Stimulated activated naive CD8-positive, alpha-beta T cell treated with anti-CD3 and anti-CD28 coated beads, Interleukin-15, Interleukin-2, amounts not matched to agents 100 ng/mL and 50 ng/mL, for 24 hours (primary cell): ENCODE measurements around the gene TADA1.

Experiments
- H3K27ac Mint-ChIP-seq: one replicate; pipeline ENCODE4 v1.8.0; 2021; ENCODE audit warnings: mild to moderate bottlenecking, mixed read lengths
- H3K27me3 Mint-ChIP-seq: one replicate; pipeline ENCODE4 v1.8.0; 2021; ENCODE audit warnings: mixed read lengths
- H3K36me3 Mint-ChIP-seq: one replicate; pipeline ENCODE4 v1.8.0; 2021; ENCODE audit warnings: low read depth, mixed read lengths
- H3K4me1 Mint-ChIP-seq: one replicate; pipeline ENCODE4 v1.8.0; 2021; ENCODE audit warnings: low read depth, mixed read lengths
- H3K4me3 Mint-ChIP-seq: one replicate; pipeline ENCODE4 v1.8.0; 2021; ENCODE audit warnings: mild to moderate bottlenecking, mixed read lengths
- H3K9me3 Mint-ChIP-seq: one replicate; pipeline ENCODE4 v1.8.0; 2021; ENCODE audit warnings: mixed read lengths

The TADA1 gene, protein sequence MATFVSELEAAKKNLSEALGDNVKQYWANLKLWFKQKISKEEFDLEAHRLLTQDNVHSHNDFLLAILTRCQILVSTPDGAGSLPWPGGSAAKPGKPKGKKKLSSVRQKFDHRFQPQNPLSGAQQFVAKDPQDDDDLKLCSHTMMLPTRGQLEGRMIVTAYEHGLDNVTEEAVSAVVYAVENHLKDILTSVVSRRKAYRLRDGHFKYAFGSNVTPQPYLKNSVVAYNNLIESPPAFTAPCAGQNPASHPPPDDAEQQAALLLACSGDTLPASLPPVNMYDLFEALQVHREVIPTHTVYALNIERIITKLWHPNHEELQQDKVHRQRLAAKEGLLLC

DNA sequence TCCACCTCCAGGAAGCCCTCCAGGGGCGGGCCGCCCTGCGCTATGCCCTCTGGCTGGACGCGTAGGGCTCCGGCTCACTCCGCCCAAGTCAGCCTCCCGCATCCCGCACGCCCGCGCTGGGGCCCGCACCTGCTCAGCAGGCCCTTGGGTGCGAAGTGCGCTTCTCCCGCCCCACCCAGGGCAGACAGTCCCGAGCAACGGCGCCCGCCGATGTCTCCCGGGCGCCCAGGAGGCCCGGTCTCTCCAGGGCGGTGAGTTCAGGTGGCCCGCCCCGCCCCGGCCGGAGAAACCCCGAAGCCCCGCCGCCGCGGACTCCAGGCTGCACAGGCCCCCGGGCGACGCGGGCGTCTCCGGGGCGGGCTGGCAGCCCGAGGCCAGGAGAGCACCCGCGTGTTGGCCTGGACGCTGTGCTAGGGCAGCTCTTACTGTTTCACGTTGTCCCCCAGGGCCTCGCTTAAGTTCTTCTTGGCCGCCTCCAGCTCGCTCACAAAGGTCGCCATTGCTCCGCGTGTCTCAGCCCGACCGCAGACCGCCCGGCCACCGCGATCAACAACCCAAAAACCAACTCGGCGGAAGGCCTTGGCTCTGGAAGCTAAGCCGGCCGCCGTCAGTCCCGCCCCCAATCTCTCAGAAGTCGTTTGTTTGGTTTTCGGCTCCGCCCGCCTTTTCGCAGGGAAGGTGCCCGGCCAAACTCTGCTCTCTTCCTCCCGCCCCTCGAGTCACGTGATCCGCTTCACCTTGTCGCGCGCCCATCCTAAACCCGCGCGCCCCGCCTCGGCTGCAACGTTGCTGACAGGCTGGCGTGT, at the start of gene TADA1:
Gene TADA1 (minus strand): TSS at position 531 of the 806 bp plus-strand sequence. CDS start 31 bp downstream, at position 500.
- H3K36me3 Mint-ChIP-seq: peaks cover 26% of the 10 kb centered on the region
- peak within 1 kb of the TSS; percentile 99 for H3K27ac Mint-ChIP-seq
- peaks cover 57% of the 10 kb centered on the region for H3K4me1 Mint-ChIP-seq
- no peaks in the 10 kb centered on the region for H3K9me3 Mint-ChIP-seq
- H3K27me3 Mint-ChIP-seq: no peaks in the 10 kb centered on the region
- H3K4me3 Mint-ChIP-seq: peak within 1 kb of the TSS; percentile 94

DNA sequence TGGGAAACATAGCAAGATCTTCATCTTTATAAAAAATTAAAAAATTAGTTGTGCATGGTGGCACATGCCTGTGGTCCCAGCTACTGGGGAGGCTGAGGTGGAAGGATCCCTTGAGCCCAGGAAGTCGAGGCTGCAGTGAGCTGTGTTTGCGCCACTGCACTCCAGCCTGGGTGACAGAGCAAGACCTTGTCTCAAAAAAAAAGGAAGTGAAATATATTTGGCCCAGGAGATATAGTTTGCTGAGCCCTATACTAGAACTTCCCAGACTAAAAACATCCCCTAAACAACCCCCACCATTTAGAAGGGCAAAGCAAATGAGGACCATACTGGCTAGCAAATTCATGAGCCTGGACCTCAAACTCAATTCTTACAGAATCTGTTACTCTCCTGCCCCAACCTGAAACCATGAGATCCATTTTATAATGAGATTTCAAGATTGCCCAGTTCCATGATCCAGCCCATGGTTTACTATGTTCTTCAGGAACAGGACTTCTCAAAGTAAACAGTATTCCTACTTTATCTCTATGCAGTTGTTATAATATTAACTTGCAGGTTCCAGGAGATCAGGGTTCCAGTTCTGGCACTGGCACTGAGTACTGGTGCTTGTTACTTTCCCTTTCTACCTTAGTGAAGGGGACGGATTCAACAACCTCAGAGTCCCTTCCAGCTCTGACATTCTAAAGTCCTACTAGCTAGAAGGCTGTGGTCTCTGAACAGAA, 48.9 kb upstream of the TADA1 start:
- Mint-ChIP-seq H3K27ac (no peak overlapping the region), H3K4me1 (no peaks in the 10 kb centered on the region), H3K9me3 (no peaks in the 10 kb centered on the region), H3K4me3 (no peak overlapping the region), H3K27me3 (peaks cover 21% of the 10 kb centered on the region), H3K36me3 (no peaks in the 10 kb centered on the region)

DNA sequence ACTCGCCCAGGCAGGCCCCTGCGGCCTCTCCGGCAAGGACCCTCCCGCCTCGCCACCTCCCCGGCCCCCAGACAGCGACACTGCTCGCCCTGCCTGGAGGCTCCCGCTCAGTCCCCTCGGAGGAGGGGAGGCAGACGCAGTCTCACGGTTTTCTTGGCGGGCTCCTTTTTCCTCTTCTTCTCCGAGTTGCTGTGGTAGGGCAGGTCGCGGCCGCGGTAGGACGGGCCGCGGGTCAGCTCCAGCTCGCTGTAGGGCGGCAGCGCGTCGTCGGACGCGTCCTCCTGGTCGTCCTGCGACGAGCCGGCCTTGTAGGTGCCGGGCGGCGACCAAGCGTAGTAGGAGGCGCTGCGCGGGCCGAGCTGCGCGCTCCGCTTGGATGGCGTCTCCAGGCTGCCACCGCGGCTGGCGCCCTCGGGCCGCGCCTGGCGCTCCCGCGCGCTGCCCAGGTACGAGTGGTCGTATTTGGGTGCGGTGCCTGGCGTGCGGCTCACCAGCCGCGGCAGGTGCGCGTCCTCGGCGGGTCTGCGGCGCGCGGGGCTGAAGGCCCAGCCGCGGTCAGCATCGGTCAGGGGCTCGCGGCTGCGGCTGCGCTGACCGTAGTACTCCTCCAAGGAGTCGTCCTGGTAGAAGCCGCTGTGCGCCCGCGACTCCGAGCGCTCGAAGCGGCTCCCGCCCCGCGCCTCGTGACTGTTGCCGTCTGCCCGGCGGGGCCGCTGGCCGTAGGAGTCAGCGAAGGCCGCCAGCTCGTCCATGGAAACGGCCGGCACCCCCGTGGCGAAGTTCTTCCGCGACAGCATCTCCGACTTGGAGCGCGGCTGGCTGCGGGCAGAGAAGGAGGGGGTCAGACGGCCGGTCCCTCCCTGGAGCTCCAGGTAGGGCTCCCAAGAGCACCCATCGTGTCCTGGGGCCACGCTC, 44.8 kb upstream of the TADA1 start:
- Mint-ChIP-seq H3K4me3 (no peak overlapping the region), H3K4me1 (no peaks in the 10 kb centered on the region), H3K9me3 (no peaks in the 10 kb centered on the region), H3K27ac (no peak overlapping the region), H3K27me3 (peaks cover 39% of the 10 kb centered on the region), H3K36me3 (no peaks in the 10 kb centered on the region)

DNA sequence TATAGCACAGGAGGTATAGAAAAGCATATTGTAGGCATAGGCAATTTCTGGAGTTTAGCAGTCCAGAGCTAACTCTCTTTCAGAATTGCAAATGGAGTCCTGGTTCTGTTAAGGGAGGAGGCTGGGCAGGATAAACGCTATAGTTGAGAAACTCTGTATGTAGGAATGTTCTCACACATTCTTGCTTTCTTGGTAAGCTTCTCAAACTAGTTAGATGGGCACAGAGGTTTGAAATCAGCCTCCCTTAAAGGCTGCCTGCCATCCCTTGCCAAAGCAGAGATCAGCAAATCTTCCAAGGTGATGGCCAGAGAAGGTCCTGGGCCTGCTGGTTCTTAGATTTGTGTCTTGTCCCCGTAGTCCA, 42.9 kb upstream of the TADA1 start:
- H3K27ac Mint-ChIP-seq: no peak overlapping the region
- no peaks in the 10 kb centered on the region for H3K36me3 Mint-ChIP-seq
- H3K4me1 Mint-ChIP-seq: no peaks in the 10 kb centered on the region
- no peak overlapping the region for H3K4me3 Mint-ChIP-seq
- peaks cover 39% of the 10 kb centered on the region for H3K27me3 Mint-ChIP-seq
- H3K9me3 Mint-ChIP-seq: no peaks in the 10 kb centered on the region

DNA sequence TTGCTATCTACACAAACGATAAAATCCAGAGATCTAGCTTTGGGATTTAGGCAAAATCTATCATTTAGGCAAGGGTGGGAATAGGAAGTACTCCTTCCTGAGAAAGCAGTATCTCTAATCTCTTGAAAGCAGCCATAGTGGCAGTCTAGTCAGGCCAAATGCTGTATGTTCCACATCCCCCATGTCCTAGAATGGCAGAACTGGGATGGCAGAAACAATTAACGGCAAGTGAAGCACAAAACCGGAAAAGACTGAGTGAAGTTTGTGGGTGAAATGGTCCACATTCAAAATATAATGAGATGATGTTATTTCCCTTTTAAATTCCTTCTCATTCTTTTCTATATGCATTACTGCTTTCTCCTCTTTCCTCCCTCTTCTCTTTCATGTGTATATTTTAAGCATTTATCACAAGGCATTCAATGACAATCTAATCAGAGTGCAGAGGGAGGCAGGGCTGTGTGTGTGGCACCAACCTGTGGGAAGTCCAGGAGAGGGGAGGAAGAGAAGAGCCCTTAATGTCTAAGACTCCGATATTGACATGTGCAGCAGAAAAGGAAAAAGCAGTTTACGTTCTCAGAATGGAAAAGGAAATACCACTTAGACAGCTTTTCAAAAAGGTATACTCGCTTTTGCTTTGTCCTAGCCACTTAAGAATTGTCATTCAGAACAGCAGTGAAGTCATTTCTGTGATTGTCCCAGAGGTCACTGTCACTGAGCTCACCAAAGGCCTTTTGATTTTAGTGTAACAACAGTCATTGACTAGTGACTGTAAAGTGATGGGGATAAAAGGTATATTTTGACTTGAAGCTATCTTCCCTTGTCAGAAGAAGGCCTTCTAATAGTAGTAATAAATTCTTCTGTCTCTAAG, 42.3 kb upstream of the TADA1 start:
- Mint-ChIP-seq H3K27ac (no peak overlapping the region), H3K27me3 (peaks cover 39% of the 10 kb centered on the region), H3K4me1 (no peaks in the 10 kb centered on the region), H3K36me3 (no peaks in the 10 kb centered on the region), H3K9me3 (no peaks in the 10 kb centered on the region), H3K4me3 (no peak overlapping the region)

DNA sequence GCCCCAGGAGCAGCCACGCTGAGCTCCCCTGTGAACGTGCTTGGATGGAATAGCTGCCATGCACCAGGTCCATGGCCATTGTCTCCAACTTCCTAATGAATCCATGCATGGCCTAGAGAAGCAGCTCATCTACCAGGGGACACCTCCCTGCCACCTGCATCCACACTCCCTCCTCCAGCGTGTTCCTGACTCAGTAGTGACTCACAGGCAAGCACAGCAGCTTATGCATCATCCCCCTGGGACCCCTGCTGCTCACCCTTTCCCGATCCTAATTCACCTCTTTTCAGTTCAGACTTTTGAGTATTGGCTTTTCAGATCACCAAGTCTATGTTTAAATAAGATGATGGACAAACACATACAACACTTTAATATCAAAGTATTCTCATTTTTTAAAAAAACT, 39.9 kb upstream of the TADA1 start:
- H3K27me3 Mint-ChIP-seq: peaks cover 27% of the 10 kb centered on the region
- peaks cover 3% of the 10 kb centered on the region for H3K4me1 Mint-ChIP-seq
- H3K27ac Mint-ChIP-seq: no peak overlapping the region
- no peaks in the 10 kb centered on the region for H3K36me3 Mint-ChIP-seq
- peaks cover 4% of the 10 kb centered on the region for H3K9me3 Mint-ChIP-seq
- H3K4me3 Mint-ChIP-seq: no peak overlapping the region

DNA sequence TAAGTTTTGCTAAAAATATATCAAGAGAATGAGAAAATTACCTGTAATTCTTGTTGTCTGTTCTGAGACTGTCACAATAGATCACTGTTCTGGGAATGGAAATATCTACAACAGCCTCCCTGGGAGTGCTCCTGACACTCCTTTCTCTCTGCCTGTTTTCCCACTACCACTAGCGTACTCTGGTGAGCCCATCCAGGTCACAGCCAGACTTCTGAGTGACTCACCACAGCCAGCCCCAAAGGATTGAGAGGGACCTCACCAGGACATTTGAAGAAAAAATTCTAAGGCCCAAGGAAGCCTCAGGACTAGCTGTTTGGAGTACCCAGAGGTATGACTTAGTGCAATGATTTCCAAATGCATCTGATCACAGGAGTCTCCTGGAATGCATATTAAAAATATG, 39.0 kb upstream of the TADA1 start:
- Mint-ChIP-seq H3K4me3 (no peak overlapping the region), H3K4me1 (peaks cover 9% of the 10 kb centered on the region), H3K27ac (no peak overlapping the region), H3K36me3 (no peaks in the 10 kb centered on the region), H3K9me3 (peaks cover 4% of the 10 kb centered on the region), H3K27me3 (peaks cover 19% of the 10 kb centered on the region)

DNA sequence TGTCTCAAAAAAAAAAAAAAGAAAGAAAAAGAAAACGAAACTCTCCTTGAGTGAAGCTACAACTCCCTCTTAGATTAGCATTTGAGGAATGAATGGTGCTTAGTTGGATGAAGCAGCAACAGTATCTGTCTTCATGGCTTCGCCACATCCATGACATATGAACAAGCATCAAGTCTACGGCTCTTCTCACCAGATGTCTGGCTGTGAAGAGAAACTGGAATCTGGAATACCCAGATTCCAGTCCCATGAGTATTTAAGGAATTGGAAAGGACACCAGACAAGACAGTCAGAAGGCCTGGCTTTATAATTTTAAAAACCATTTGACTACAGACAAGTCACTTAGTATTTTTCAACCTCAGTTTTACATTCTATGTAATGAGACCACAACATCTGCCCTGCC, 38.0 kb upstream of the TADA1 start:
- peaks cover 9% of the 10 kb centered on the region for H3K4me1 Mint-ChIP-seq
- no peak overlapping the region for H3K4me3 Mint-ChIP-seq
- no peak overlapping the region for H3K27ac Mint-ChIP-seq
- peaks cover 10% of the 10 kb centered on the region for H3K27me3 Mint-ChIP-seq
- H3K36me3 Mint-ChIP-seq: no peaks in the 10 kb centered on the region
- peaks cover 4% of the 10 kb centered on the region for H3K9me3 Mint-ChIP-seq

DNA sequence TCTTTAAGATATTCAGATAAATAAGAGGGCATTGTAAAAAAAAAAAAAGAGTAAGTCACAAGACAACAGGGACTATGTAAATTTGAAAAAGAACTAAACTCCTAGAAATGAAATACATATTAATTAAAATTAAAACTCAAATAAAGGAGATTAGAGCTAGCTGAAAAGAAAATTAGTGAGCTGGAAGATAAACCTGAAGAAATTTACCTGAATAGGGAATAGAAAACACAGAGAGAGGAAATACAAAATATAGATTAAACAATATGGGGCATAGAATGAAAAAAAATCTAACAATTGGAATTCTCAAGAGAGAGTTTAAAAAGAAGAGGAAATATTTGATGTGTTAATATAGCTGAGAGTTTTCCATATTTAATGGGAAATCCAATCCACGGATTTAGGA, 35.6 kb upstream of the TADA1 start:
- peaks cover 9% of the 10 kb centered on the region for H3K4me1 Mint-ChIP-seq
- H3K36me3 Mint-ChIP-seq: no peaks in the 10 kb centered on the region
- H3K27me3 Mint-ChIP-seq: no peaks in the 10 kb centered on the region
- no peak overlapping the region for H3K4me3 Mint-ChIP-seq
- H3K27ac Mint-ChIP-seq: no peak overlapping the region
- peaks cover 4% of the 10 kb centered on the region for H3K9me3 Mint-ChIP-seq

DNA sequence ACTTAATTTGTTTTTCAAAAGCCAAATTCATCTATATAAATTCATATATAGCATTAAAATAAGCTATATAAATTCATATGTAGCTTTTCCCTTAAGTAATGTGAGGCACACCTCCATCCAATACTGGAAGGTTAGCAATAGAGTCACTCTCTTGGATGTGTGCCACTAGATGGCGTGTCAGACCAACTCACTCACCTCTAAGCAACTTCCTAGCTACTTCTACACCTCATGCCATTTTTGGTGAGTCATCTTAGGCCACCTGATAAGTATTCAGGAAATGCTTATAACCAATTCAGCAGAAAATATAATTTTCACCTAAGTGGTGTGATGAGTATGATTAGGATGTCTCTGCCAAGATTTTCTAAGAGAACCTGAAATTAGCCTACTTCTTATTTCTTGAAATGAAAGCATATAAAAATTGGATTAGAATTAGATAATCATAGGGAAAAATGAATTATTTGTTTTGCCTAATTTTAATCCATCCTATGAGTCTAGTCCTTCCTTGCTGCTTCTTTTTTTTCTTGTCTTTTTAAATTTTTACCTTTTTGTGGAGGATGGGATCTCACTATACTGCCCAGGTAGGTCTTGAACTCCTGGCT, 34.4 kb upstream of the TADA1 start:
- Mint-ChIP-seq H3K4me3 (no peak overlapping the region), H3K27me3 (no peaks in the 10 kb centered on the region), H3K4me1 (peaks cover 13% of the 10 kb centered on the region), H3K9me3 (peaks cover 4% of the 10 kb centered on the region), H3K36me3 (no peaks in the 10 kb centered on the region), H3K27ac (no peak overlapping the region)

DNA sequence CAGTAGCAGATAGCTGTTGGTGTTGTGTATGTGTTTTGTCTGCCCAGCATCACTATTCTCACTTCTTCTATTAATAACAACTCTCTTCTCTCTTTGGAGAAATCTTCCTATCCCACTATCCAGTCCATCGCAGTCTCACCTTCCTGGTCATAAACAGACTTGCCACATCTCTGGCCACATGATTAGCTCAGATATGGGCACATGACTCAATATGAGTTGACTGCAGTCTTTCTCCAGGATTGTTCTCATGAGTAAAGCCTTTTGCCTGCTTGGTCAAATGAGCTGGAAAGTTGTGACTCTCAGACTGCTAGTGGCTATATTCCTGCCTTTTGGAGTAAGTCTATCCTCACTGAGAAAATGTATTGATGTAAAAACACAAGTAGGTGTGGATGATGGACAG, 32.9 kb upstream of the TADA1 start:
- no peak overlapping the region for H3K4me3 Mint-ChIP-seq
- peaks cover 13% of the 10 kb centered on the region for H3K4me1 Mint-ChIP-seq

DNA sequence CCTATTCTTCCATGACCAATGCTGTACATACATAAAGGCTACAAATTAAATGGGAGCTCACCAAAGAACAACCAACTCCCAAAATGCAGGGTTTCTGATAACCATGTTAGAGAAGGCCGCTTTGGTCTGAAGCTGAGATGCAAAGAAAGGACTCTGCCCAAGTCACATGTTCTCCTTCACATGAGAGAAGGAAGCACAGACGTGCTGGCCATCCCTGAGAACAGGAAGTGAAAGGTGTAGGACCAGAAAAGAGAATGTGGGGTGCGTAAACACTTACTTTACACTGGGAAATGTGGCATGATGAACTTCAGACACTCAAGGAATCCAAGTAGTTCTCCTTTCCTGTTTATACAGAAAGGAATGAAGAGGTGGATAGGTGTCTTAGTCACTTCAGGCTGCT, 31.7 kb upstream of the TADA1 start:
- Mint-ChIP-seq H3K9me3 (peaks cover 4% of the 10 kb centered on the region), H3K36me3 (no peaks in the 10 kb centered on the region), H3K27me3 (no peaks in the 10 kb centered on the region), H3K4me1 (peaks cover 16% of the 10 kb centered on the region), H3K27ac (no peak overlapping the region), H3K4me3 (no peak overlapping the region)

More for the DNA sequence above, 32.9 kb upstream of the TADA1 start:
- H3K36me3 Mint-ChIP-seq: no peaks in the 10 kb centered on the region
- no peak overlapping the region for H3K27ac Mint-ChIP-seq
- peaks cover 4% of the 10 kb centered on the region for H3K9me3 Mint-ChIP-seq
- H3K27me3 Mint-ChIP-seq: no peaks in the 10 kb centered on the region

DNA sequence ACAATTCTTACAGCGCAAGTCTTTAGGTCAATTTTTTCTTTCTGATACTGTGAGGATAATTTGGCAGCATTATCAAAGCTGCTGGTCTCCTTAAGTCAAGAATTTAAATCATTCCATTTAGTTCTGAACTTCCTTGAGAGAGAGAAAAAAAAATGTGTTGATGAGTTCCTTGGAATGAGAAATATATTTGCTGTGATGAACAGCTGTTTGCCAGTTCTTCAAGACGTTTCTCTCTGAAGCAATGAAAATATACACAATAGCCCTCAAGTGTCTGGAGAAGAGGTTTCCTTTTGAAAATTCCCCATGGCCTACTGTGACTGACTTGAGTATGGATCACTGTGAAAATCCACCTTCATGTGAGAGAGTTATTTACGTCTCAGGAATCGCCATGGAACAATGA, 31.0 kb upstream of the TADA1 start:
- Mint-ChIP-seq H3K4me3 (no peak overlapping the region), H3K4me1 (peaks cover 16% of the 10 kb centered on the region), H3K9me3 (peaks cover 4% of the 10 kb centered on the region), H3K27me3 (no peaks in the 10 kb centered on the region), H3K36me3 (no peaks in the 10 kb centered on the region), H3K27ac (no peak overlapping the region)
